NCI-H2227 treated with DMSO at 0.1 percent for 48 hours (cell line): Measurements from ENCODE around the gene TUBB4A.
A peak's percentile ranks its signal among the peaks of the same experiment; 100 is the strongest.
"Not testable (repeated sequence)": the region's sequence is repeated elsewhere in the genome, so short reads cannot be mapped to it uniquely, and the experiment has no call there.

Experiments
- DNase-seq: peaks from one replicate; lab custom pipeline; 2025; lab: John Stamatoyannopoulos, UW

Gene TUBB4A

DNA sequence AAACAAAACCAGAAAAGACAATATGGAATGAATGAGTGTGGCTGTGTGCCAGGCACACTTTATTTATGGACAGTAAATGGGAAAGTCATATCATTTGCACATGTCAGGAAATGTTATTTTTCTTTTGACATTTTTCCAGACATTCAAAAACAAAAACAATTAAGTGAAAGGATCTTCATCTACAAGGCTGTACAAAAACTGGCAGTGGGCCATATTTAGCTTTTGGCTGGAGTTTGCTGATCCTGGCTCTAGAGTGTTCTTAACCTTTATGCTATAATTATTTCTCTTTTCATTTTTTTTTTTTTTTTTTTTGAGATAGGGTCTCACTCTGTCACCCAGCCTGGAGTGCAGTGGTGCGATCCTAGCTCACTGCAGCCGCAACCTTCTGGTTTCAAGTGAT lies 22.2 kb upstream of the TUBB4A start:
- no peak for DNase-seq

DNA sequence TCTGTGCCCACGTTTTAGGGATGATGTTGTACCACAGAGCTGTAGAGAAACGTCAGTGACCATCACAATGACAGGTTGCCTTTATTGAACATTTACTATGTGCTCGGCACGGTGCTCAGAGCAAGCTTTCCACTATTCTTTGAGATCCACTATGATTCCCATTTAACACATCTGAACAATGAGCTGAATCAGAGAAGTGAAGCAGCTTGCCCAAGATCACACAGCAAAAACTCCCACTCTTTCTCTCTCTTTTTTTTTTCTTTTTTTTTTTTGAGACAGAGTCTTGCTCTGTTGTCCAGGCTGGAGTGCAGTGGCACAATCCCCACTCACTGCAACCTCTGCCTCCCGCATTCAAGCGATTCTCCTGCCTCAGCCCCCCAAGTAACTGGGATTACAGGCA lies 20.6 kb upstream of the TUBB4A start:
- DNase-seq, result no peak

DNA sequence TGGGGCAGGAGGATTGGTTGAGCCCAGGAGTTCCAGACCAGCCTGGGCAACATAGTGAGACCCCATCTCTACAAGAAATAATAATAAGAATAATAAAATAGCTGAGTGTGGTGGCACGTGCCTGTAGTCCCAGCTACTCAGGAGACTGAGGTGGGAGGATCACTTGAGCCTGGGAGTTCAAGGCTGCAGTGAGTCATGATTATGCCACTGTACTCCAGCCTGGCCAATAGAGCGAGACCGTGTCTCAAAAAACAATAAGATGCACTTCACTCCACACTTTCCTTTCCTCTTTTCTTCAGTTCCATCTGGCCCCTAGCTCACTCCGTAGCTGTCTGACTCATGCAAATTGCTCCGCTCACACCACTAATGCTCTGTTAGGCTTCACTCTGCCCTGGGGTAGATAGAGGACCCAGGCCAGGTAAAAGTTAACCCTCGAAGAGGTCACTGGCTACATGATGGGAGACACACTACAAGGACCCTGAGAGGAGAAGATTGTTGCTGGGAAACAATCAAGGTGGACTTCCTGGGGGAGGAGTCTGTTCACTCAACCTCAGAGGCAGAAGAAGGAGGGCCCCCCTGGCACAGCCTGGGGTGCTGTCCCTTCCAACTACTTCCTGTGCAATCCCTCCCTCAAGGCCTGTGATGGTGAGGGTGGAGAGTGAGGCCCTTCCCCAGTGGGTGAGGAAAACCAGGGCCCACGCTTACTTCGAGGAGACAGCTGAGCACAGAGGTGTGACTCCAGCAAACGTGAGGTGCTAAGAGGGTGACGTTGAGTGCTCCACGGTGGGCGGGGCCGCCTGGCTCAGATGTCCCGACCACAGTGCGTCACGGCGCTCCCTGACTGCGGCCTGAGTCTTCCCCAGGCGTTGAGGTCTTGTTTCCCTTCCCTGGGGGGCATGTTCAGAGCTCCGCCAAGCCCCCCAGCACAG lies 19.9 kb upstream of the TUBB4A start:
- DNase-seq, result no peak

DNA sequence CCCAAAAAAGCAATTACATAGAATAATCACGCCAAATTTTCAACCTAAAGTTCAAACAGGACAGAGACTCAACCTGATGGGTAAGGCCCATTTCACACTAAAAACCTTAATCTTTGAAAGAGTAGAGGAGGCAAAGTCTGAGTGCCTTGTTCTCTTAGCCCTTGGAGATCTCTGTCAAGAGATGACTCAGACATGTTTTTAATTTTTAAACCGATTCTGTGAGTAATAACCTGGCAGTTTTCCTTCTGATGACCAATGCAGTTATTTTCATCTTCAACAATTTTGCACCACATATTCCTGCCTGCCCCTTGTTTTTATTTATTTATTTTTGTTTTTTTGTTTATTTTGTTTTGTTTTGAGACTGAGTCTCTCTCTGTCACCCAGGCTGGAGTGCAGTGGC lies 17.2 kb upstream of the TUBB4A start:
- DNase-seq, result no peak

DNA sequence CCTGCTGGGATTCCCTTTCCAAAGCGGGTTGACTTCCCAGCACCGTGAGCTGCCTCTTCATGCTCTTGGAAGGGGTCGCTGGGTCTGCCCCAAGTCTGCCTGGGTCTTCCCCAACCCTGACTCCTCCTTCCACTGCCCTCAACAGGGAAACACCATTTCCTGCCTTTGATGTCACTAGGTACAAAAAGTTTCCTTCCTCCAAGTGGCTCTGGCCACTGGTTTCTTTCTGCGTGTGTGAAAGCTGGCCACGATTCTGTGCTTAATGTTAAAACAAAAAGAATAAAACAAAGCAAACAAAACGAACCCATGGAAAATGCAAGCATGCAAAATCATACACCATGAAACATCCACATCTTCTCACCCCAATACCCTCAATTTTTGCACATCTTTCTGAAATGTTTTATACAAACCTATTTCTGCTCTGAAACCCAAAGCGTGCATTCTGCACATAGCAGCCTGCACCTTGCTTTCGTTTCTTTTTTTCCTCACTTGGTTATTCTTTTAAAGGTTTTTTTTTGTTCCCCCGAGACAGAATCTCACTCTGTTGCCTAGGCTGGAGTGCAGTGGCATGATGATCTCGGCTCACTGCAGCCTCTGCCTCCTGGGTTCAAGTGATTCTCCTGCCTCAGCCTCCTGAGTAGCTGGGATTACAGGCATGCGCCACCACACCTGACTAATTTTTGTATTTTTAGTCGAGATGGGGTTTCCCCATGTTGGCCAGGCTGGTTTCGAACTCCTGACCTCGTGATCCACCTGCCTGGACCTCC lies 16.2 kb upstream of the TUBB4A start:
- no peak for DNase-seq

DNA sequence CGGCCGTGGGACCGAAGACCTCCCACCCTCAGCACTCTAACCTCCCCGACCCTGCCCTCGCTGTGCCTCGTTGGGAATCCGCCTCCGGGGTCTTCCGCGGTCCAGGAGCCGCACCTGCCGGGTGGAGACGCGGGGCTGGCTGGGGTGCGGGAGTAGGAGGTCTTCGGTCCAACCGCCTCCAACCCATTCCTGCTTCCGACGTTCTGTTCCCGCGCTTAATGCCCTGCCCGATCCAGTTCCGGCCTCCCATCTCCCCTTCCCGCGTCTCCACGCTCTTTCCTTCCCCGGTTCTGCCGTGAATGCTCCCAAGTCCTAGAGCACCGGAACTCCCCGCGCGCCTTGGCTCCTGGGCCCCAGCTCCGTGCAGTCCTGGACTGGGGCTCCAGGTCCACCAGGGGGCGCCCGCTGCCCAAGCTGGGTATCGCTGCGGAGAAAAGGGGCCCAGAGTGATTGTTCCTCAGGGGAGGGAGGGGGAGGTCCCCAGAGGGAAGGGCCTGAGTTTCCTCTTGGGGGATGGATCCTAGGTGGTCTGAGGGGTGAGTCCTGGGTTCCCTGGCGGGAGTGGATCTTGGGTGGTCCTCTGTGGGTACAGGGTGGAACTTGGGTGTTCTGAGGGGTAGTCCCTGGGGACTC lies 14.7 kb upstream of the TUBB4A start:
- peak; percentile 44 for DNase-seq

DNA sequence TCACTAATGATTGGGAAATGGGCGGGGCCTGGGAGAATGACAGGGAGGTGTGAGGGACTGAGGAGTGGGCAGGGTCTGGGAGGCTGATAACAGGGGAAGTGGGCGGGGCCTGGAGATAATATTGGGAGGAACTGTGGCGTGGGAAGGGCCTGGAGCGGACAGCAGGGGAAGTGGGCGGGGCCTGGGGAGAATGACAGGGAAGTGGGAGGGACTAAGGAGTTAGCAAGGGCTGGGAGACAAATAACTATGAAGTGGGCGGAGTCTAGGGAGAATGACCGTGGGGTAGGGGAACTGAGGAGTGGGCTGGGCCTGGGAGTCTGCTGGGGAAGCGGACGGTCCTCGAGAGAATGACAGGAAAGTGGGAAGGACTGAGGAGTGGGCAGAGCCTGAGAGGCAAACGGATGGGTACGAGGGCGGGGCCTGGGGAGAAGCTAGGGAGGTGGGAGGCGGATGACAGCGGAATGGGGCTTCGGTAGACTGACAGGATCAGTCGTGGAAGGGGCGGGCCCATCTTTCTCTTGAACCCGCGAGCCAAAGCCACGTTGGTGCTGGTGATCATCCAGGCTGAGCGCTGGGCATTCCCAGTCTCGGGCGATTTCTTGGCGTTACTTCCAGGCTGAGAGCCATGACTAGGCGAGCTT lies 14.0 kb upstream of the TUBB4A start:
- DNase-seq, result peak; percentile 83

DNA sequence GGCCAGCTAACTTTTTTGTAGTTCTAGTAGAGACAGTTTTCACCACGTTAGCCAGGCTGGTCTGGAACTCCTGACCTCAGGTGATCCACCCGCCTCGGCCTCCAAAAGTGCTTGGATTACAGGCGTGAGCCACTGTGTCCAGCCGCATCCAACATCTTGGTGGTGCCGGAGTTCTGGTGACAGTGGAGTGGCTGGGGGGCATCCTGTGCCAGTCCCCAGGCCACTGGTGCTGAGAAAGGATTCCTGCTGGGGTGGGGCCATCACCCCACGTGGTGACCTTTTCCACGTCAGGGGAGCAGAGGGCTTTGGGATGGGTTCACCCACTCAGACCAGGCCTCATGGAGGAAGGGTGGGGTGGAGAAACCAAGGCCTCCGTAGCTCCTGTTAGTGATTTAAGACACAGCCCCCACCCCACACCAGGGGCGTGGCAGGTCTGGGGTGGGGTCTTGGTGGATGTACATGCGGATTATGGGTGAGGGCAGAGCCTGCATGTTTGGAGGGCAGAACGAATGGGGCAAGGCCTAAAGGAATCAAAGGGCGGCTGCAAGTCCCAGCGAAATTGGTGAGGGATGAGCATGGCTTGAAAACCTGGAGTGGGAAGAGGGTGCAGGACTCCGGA lies 12.9 kb upstream of the TUBB4A start:
- no peak for DNase-seq

DNA sequence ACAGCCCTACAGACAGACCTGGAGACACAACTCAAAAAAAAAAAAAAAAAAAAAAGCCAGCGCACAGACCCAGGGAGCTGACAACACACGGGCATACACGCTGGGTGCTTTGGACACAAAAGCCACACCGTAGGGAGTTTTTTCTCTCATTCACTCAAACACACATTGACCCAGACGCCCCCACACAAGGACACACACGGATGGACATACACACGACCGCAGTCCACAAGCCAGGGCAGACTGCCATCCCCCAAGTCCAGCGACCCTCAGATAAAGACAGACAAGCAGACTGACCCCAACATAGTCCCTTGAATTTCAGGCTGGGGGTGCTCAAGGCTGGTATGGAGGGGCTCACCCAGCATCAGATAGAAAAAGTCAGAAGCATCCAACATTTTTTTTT lies 12.0 kb upstream of the TUBB4A start:
- no peak for DNase-seq

DNA sequence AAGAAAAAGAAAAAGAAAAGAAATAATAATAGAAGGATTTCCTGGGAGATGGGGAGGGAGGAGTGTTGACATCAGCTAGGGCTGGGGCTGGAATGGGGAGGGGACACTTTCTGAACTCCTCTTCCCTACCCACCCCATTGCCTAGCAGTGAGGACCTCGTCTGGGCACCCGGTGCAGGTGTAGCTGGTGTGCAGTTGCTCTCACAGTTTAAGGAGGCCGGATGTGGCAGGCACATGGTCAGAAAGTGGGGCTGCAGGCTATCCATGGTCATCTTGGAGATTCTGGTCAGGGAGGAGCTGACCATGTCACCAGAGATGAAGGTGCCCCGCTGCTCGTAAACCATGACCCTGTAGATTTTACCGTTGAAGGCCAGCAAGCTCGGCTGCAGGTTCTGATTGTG lies 8.5 kb upstream of the TUBB4A start:
- DNase-seq, result no peak

DNA sequence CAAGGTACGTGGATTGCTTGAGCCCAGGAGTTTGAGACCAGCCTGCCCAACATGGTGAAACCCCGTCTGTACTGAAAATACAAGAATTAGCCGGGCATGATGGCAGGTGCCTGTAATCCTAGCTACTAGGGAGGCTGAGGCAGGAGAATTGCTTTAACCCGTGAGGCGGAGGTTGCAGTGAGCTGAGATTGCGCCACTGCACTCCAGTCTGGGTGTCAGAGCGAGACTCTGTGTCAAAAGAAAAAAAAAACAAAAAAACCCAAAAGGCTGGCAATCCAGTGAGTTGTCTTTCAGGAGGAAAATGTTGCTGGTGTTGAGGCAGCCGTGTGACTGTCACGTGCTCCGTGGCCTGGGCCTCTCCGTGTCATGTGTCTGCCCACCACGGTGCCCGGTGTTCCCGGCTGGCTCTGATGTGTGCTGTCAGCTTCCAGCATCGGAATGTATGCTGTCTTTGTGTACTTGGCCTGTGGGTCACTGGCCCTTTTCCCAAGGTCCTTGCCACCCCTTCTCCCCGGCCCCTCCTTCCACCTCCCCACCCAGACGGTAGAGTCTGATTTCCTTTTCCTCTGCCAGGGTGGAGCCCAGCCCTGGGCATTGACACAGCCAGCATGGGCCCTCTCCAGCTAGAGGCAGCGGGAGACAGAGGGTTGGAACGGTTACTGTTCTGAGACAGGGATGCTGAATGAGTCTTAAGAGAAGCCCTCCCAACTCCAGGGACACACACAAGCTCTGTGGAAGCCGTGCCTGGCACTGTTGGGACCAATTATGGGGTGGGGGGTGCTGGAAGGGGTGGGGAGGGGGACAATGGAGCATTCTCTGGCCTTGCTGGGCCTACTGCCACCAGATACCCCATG lies 7.2 kb upstream of the TUBB4A start:
- DNase-seq, result no peak

DNA sequence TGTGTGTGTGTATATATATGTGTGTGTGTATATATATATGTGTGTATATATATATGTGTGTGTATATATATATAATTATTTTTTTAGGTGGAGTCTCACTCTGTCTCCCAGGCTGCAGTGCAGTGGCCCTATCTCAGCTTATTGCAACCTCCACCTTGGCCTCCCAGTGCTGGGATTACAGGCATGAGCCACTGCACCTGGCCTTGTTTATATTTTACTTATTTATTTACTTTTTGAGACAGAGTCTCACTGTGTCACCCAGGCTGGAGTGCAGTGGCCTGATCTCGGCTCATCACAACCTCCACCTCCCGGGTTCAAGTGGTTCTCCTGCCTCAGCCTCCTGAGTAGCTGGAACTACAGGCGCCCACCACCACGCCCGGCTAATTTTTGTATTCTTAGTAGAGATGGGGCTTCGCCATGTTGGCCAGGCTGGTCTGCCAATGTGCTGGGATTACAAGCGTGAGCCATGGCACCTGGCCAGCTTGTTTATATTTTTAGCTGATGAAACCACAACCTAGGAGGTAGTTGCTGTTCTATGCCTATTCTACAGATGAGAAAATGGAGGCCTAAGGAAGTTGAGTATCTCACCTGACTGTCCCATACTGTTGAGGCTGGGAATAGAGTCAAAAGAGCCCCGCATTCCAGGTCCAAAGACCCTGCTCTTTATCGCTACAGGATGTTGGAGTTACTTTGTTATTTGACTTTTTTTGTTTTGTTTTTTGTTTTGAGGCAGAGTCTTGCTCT lies 6.1 kb upstream of the TUBB4A start:
- DNase-seq, result not testable (repeated sequence)

DNA sequence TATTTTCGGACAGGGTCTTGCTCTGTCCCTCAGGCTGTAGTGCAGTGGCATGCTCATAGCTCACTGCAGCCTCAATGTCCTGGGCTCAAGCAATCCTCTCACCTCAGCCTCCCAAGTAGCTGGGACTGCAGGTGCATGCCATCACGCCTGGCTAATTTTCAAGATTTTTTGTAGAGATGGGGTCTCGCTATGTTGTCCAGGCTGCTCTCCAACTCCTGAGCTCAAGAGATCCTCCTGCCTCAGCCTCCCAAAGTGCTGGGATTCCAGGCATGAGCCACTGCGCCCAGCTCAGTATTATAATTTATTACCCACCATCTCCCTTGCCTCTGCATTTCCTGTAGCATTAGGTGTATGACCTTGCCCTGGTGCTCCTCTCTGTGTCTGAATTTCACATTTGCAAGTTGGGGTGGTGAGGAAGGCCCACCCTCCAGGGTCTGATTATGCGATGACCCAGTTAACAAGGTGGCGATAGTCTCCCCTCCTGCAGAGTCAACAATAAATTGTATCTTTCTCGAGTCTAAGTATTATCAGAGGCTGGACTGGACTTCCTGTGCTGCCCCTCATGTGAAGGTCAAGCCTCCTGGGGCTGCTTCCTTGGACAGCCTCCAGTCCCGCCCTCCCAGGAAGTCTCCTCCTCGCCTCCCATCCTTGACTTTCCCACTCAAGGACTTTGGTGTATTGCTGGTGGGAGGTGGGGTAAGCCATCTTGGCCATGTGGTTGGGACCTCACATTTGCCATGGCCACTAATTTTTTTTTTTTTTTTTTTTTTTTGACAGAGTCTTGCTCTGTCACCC lies 1.5 kb upstream of the TUBB4A start:
- no peak for DNase-seq

DNA sequence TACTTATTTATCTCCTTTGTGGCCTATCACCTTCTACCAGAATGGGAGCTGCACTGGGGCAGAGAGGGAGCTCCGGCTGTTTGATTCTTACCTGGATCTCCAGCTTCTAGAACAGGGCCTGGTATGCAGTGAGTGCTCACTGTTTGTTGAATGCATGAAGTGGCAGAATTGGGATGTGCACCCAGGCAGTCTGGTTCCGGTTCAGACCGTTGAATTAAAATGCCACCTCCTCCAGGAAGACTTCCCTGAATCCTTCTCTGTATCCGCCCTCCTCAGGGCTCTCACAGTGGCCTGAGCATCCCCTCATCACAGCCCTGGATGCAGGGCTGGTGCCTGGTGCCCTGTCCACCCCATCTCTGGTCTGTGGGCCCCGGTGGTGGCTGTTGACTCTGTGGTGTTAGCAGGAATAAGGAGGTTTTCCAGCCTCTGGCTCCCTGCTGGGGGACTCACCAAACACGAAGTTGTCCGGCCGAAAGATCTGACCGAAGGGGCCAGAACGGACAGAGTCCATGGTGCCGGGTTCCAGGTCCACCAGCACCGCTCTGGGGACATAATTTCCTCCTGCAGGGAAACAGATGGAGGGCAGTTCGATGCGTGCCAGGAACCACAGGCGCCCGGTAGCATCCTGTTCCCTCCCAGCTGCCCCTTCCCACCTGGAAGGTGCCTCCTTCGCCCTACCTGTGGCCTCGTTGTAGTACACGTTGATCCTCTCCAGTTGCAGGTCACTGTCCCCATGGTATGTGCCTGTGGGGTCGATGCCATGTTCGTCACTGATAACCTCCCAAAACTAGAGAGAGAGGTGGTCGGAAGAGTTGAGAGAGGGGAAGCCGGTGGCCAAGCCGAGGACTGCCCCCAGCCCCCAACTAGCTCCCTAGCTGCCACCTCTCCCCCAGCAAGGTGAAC lies 1.0 kb downstream of the TUBB4A start:
- no peak for DNase-seq

DNA sequence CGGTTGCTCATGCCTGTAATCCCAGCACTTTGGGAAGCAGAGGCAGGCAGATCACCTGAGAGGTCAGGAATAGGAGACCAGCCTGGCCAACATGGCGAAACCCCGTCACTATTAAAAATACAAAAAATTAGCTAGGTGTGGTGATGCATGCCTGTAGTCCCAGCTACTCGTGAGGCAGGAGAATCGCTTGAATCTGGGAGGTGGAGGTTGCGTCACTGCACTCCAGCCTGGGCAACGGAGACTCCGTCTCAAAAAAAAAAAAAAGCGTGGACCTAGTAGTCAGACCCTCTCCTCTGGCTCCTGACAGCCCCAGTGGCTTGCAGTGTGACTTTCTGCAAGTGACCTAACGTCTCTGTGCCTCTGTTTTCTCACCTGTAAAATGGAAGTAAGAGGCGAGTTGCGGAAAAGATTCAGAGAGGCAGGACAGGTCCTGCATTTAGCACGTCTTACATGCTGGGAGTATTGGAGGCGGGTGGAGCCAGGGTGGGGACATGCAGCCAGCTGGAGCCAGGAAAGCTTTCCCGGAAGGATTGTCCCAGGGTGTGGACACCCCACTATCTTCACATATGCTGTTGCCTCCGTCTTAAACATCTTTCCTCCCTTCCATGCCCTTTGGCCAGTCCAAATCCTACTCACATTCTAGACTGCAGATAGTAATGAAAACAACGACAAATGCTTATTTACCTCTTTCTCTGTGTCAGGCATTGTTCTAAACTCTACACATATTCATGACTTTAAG lies 2.9 kb downstream of the TUBB4A start:
- DNase-seq, result no peak

DNA sequence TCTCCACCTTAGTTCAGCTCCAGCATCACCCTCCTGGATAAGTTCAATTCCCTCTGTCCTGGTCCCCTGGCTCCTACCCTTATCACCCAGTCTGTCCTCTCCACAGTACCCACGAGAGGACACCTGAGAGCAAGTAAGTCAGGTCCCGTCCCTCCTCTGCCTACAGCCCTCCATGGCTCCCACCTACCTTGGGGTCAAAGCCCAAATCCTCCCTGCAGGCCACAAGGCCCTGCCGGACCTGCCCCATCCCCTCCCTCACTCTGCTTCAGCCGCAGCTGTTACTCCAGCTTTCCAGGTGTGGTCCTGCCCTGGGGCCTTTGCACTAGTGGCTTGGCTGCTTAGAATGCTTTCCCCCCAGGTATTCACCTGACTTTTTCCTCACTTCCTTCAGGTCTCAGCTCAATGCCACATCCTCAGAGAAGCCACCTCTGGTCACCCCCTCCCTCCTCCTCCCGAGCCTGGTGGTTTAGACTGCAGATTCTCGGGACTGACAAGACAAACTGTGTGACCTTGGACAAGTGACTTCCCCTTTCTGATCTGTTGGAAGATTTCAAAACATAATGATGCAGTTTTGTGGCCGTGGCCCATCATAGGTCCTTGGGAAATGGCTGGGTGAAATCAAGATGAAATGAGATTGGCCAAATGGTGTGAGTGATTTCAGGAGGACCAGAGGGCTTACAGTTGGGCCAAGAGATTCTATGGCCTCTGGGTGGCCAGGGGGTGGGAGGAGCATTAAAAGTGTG lies 3.6 kb downstream of the TUBB4A start:
- DNase-seq, result no peak

DNA sequence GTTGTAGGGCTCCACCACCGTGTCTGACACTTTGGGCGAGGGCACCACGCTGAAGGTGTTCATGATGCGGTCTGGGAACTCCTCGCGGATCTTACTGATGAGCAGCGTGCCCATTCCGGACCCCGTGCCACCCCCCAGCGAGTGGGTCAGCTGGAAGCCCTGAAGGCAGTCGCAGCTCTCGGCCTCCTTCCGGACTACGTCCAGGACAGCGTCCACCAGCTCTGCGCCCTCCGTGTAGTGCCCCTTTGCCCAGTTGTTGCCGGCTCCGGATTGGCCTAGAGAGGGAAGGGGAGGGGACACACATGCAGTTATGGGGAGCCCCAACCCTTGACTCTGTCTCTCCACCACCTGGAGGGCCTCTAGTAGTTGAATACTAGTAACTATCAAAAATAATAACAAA lies 6.2 kb downstream of the TUBB4A start:
- DNase-seq, result no peak
